Measurements from ENCODE around the gene MVB12B. TPM values are rescaled to one million over a fixed set of nuclear protein-coding genes. Genes with fewer than 3 reads are reported as not detected.

The MVB12B gene
- polyA plus RNA-seq, 5 donors = 20.3 to 23.7 (median 21.6) TPM

- no peak for DNase-seq
Measured at GRCh38 chr9:126449725-126450667, 123.4 kb downstream of the MVB12B start.

GRCh38 chr9:126450668-126451205 is 124.1 kb downstream of the MVB12B start:
- no peak for DNase-seq

DNA sequence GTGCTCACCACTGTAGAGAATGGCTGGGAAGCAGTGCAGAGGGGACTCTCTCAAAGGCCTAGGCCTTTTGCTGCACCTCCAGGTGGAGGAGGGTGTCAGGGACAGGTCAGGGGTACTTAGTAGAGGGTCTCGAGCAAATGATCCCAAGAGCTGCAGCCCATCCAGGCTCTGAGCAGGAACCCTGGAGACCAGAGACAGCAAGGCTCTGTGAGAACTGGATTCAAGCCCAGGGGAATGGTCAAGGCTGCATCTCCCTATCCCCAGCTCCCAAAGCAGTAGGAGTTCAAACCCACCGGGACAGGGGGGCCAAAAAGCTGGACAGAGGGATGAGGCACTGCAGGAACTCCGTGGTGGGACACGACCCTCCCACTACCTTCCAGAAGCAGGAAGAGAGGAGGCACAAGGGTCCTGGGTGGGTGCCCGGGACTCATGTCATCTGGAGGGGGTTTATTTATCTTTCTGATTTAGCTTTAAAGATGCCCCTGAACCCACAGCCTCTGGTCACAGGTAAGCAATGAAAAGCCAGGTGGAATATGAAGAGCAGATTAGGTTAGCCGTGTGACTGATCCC is 124.8 kb downstream of the MVB12B start:
- DNase-seq = no peak

DNA sequence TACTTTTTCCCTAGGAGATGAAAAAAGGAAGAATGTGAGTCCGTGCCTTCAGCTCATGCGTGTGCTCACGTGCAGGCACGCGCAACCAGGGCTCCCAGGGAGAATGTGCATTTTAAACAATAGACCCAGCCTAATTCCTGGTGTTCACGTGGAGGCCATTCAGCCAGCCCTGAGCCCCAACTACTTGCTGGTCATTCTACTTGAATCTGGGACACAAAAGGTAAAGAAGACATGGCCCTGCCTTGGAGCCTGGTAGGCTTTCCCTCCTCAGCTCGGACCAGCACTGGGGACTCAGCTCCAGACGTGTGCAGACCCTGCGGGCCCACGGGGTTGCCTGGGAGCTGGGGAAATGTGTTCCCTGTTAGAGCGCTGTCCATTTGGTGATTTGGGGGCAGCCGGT is 125.5 kb downstream of the MVB12B start:
- DNase-seq = no peak

- DNase-seq = no peak
Measured at GRCh38 chr9:126453156-126453963, 126.7 kb downstream of the MVB12B start.

DNA sequence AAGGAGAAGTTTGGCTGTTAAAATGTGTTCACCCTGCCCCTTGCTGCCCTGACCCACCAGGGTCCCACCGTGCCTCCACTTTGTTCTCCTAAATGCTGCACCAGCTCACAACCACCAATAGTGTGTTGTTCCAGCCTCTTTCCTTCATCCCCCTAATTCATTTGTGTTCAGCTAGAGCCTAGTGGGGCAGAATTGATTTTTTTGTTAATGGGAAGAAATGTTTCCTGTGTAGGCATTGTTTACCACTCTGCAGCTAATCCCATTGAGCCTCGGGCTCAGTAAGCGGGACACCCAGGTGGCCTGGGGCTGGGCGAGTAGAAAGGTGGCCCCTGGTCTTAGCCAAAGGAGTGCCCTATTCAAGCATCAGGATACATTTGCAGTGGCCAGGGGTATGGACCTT is 127.6 kb downstream of the MVB12B start:
- no peak for DNase-seq

GRCh38 chr9:126454795-126455194 is 128.2 kb downstream of the MVB12B start:
- no peak for DNase-seq

- DNase-seq = no peak
Measured at GRCh38 chr9:126456441-126457174, 130.0 kb downstream of the MVB12B start.

DNA sequence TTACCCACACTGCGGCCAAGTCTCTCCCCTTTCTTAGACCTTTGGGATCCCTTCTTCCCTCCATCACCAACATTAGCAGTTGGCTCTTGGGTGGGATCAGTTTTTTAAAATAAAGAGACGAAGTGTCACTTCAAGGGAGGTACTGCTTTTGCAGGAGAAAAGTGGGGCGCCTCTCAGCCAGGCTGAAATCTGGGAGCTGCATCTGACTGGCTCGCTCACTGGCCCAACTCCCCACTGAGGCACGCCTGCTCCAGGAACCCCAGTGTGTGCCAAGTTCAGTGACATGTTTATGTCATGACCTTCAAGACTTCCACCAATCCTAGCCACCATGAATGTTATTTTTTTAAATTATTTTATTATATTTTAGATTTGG is 130.5 kb downstream of the MVB12B start:
- DNase-seq = no peak

DNA sequence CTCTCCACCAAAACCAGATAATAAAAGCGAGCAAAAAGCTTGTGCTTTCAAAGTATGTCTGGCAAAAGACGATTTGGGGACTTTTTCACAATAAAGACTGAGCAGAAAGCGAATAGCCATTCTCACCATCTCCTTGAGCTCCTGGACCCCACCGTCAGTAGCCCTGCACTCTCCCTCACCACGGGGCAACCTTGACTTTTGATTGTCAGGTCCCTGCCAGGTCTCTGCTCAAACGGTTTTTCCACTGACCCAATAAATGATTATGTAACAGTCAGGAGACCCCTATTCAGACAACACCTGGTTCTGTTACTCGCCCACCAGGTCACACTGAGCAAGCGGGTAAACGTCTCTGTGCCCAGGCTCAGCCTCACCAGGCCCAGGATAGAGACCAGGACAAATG is 131.3 kb downstream of the MVB12B start:
- DNase-seq = no peak

GRCh38 chr9:126459126-126459525 is 132.5 kb downstream of the MVB12B start:
- no peak for DNase-seq

DNA sequence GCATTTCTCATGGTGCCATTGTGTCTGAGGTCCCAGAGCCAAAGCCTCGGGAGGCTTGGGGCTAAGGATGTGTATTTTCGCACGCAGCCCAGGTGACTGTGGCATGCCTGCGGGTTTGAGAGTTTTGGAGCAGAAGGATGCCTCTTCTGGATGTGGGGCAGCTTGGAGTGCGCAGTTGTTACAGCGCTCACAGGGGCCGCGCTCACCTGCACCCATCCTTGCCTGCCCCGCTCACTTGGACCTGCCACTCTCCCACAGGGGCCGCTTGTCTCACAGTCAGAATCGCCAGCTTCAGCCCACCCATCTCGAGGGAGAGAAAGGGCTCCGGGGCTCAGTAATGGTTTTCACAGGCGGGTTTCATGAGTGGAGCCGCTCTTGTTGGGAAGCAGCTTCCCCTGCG is 132.9 kb downstream of the MVB12B start:
- DNase-seq = no peak

GRCh38 chr9:126459965-126460843 is 133.6 kb downstream of the MVB12B start:
- peak in 1 of 2 donors; percentile 13 for DNase-seq

GRCh38 chr9:126461029-126461428 is 134.4 kb downstream of the MVB12B start:
- DNase-seq = no peak

DNA sequence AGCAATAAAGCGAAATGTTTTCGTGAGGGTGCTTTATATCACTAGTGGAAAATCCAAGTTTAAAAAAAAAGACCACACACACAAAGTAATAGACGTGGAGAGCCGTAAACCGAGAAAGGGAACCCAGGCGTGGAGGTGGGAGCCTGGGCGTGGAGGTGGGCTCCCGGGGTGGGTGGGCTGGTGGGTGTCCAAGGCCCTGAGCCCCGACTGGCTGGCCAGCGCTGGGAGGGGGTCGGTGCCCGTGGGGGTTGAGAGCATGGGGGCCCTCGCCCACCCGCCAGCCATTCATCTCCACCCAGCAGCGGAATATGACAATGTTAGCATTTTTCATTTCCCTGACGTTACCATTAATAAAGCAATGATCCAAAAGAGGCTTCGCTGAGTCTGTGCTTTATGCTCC is 135.0 kb downstream of the MVB12B start:
- DNase-seq = no peak

DNA sequence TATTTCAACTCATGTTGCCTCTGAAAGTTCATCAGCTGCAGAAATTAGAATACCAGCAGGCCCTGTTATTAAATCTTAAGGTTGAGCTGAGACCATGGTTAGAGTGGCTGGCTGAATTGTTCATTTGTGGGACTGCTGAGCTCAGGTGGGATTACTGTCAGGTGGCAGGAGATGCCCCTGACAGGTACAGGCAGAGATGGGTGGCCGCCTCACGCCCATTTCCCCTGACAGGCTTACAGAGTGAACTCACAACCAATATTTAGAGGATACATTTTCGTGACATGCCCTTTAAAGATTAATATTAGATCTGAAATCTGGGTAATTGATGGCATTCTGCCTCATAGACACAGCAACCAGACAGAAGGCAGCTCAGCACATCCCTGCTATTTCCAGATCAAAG is 136.0 kb downstream of the MVB12B start:
- DNase-seq = no peak

- no peak for DNase-seq
Measured at GRCh38 chr9:126463426-126463825, 136.8 kb downstream of the MVB12B start.

DNA sequence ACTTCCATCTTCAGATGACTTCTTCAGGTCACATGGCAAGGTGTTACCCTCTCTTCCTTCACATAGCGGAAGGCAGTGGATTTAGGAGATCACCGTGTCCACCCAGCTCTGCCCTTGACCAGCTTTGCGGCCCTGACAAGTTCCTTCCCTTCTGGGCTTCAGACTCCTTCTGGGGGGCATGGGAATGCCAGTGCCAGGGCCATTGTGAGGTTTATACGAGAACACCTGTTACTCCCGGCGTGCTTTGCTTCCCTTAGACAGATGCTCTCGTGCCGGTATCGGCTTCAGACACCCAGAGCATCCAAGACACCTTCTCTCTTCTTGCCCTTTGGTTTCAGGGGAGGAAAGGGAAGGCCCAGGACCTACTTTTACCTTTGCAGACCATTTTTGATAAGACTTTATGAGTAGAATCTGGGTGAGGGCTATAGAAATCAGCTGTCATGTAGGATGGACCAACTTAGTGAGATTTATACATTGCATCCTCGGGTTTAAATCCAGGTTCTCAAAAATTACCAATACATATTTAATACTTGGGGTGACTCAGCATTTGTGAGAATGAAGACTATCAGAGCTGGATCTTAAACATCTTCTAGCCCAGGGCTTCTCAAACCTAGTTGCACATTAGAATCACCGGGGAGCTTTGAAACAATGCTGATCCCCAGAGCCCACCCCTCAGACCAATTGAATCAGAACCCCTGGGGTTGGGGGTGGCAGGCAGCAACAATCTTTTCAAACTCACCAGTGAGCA is 138.2 kb downstream of the MVB12B start:
- DNase-seq = no peak

GRCh38 chr9:126465977-126466376 is 139.3 kb downstream of the MVB12B start:
- no peak for DNase-seq
